ENCODE data around the gene ZBTB47. TPM values are rescaled to one million over a fixed set of nuclear protein-coding genes. Genes with fewer than 3 reads are reported as not detected.
A peak's percentile ranks its signal among the peaks of the same experiment; 100 is the strongest.

The ZBTB47 gene
- total and polyA plus RNA-seq, 12 donors: 52.2 to 145 (median 106) TPM

DNA sequence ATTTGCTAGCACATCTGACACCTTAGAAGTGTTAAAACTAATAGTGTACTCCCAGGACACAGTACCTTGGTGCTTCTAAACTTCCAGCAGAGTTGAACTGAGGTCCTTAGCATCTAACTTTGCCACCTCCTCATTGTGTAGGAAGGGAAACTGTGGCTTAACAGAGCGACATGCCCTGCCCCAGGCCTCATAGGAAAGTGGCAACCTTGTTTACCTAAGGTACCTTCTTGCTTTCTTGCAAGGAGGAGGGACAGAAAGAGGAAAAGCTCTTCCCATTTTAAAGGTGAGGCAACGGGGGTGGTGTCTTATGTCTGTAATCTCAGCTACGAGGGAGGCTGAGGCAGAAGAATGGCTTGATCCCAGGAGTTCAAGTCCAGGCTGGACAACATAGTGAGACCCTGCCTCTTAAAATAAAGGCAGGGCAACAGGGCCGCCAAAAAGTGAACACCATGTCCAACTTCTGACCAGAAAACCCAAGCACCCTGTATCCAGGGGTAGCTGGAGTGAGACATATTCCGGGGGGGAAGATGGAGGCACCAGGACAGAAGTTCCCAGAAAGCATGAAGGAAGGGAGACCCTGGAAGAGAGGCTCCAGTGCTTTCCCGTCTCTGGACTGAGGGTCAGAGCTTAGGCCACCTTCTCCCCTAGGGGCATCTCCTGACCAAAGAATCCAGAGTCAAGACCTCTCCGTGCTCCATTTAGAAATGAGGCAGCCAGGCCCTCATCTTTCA is 31.3 kb downstream of the ZBTB47 start:
- intact Hi-C loops (cut with DNase I): no loop called here
- Histone ChIP-seq H3K9me3 (no peaks in the 10 kb centered on the region), H3K36me3 (no peaks in the 10 kb centered on the region), H3K27me3 (peaks cover 0 to 23% (median 11%) of the 10 kb centered on the region in 7 donors), H3K27ac (peak overlapping the region in 8 of 10 donors; percentile 50 to 85 (median 76)), H3K4me3 (no peak overlapping the region), H3K4me1 (peaks cover 4 to 40% (median 20%) of the 10 kb centered on the region in 9 donors)
- ATAC-seq: peak in 1 of 8 donors; percentile 4
- TF ChIP-seq, protein P1, sequence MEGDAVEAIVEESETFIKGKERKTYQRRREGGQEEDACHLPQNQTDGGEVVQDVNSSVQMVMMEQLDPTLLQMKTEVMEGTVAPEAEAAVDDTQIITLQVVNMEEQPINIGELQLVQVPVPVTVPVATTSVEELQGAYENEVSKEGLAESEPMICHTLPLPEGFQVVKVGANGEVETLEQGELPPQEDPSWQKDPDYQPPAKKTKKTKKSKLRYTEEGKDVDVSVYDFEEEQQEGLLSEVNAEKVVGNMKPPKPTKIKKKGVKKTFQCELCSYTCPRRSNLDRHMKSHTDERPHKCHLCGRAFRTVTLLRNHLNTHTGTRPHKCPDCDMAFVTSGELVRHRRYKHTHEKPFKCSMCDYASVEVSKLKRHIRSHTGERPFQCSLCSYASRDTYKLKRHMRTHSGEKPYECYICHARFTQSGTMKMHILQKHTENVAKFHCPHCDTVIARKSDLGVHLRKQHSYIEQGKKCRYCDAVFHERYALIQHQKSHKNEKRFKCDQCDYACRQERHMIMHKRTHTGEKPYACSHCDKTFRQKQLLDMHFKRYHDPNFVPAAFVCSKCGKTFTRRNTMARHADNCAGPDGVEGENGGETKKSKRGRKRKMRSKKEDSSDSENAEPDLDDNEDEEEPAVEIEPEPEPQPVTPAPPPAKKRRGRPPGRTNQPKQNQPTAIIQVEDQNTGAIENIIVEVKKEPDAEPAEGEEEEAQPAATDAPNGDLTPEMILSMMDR (IDR thresholded peaks at IDR 0.05): no peak
- DNase-seq: no peak
- WGBS, 2 donors: 81 to 82% methylated on average over 7 of the region's 7 CpGs

DNA sequence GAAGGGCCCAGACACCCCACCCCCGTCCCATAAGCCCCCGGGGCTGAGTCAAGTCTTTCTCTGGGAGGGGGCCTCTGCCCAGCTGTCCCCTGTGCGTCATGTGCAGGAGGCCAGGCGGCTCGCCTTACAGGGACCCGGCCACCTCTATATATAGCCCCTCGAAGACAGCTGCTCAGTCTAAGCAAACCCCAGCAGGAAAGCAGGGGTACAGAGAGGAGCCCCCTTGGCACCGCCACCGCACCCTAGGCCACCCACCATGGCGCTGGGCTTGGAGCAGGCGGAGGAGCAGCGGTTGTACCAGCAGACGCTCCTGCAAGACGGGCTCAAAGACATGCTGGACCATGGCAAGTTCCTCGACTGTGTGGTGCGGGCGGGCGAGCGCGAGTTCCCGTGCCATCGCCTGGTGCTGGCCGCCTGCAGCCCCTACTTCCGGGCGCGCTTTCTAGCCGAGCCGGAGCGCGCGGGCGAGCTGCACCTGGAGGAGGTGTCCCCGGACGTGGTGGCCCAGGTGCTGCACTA is 31.9 kb downstream of the ZBTB47 start, which contains the start of gene KLHL40:
Gene KLHL40 (plus strand): TSS at position 175 of the 519 bp plus-strand sequence. CDS start 82 bp downstream, at position 257.
- DNase-seq (no peak), ATAC-seq (peak in 1 of 8 donors; percentile 1)
- Histone ChIP-seq H3K27ac (peak within 1 kb of the TSS in 8 of 10 donors; percentile 50 to 85 (median 76)), H3K27me3 (peaks cover 0 to 23% (median 11%) of the 10 kb centered on the region in 7 donors), H3K36me3 (no peaks in the 10 kb centered on the region), H3K4me3 (peak within 1 kb of the TSS in 5 of 10 donors; percentile 1 to 24 (median 14)), H3K4me1 (peaks cover 4 to 40% (median 20%) of the 10 kb centered on the region in 9 donors), H3K9me3 (no peaks in the 10 kb centered on the region)
- TF ChIP-seq, protein P1 (IDR thresholded peaks at IDR 0.05): no peak
- 44 to 57% methylated on average over 34 of the region's 34 CpGs for WGBS, 2 donors
- intact Hi-C loops (cut with DNase I): no loop called here

DNA sequence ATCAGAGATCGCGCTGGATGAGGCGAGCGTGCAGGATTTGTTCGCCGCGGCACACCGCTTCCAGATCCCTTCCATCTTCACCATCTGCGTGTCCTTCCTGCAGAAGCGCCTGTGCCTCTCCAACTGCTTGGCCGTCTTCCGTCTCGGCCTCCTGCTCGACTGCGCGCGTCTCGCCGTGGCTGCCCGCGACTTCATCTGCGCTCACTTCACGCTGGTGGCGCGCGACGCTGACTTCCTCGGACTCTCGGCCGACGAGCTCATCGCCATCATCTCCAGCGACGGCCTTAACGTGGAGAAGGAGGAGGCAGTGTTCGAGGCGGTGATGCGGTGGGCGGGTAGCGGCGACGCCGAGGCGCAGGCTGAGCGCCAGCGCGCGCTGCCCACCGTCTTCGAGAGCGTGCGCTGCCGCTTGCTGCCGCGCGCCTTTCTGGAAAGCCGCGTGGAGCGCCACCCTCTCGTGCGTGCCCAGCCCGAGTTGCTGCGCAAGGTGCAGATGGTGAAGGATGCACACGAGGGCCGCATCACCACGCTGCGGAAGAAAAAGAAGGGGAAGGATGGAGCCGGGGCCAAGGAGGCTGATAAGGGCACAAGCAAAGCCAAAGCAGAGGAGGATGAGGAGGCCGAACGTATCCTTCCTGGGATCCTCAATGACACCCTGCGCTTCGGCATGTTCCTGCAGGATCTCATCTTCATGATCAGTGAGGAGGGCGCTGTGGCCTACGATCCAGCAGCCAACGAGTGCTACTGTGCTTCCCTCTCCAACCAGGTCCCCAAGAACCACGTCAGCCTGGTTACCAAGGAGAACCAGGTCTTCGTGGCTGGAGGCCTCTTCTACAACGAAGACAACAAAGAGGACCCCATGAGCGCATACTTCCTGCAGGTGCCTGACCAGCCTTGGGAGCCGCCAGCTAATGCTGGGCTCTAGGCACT is 32.7 kb downstream of the ZBTB47 start:
- Histone ChIP-seq H3K27ac (peak overlapping the region in 2 of 10 donors; percentile 77 to 85), H3K4me1 (peaks cover 4 to 40% (median 20%) of the 10 kb centered on the region in 9 donors), H3K27me3 (peaks cover 0 to 23% (median 11%) of the 10 kb centered on the region in 7 donors), H3K36me3 (no peaks in the 10 kb centered on the region), H3K4me3 (peak overlapping the region in 5 of 10 donors; percentile 1 to 24 (median 14)), H3K9me3 (no peaks in the 10 kb centered on the region)
- no peak for DNase-seq
- TF ChIP-seq, protein P1 (IDR thresholded peaks at IDR 0.05): no peak
- ATAC-seq: no peak
- intact Hi-C loops (cut with DNase I): no loop called here
- 38 to 49% methylated on average over 80 of the region's 80 CpGs for WGBS, 2 donors
